Kidney (tissue), 14 donors: ENCODE measurements around the gene CHDH. TPM values are rescaled to one million over a fixed set of nuclear protein-coding genes. Genes with fewer than 3 reads are reported as not detected.

Experiments used
- DNase-seq, 5 donors: peaks; one replicate each; pipeline ENCODE4 v3.0.0-alpha.2; 2013 to 2020
- FAIRE-seq: peaks from 2 replicates; lab custom pipeline; 2012; peaks lifted over from hg19 to GRCh38; lab: Jason Lieb, UNC
- H3K27ac ChIP-seq, 2 donors: one replicate each; pipeline ENCODE4 v1.7.0; 2013; ENCODE audit warnings: low read depth in 2 of 2, low read length in 2 of 2, inconsistent platforms in 1 of 2
- H3K27me3 ChIP-seq: one replicate; pipeline ENCODE4 v1.7.1; 2013; ENCODE audit warnings: low read length, inconsistent platforms; ENCODE audit not compliant: control insufficient read depth, insufficient read depth
- H3K36me3 ChIP-seq, 3 donors: one replicate each; pipeline versions ENCODE4 v1.7.0 to v1.7.1; 2013; ENCODE audit warnings: low read length in 3 of 3, control low read depth in 1 of 3, inconsistent platforms in 1 of 3; ENCODE audit not compliant: insufficient read depth in 3 of 3, control insufficient read depth in 2 of 3
- H3K4me1 ChIP-seq, 3 donors: one replicate each; pipeline versions ENCODE4 v1.7.0 to v1.7.1; 2013; ENCODE audit warnings: low read length in 3 of 3, inconsistent platforms in 1 of 3, low read depth in 1 of 3; ENCODE audit not compliant: control insufficient read depth in 2 of 3, insufficient read depth in 2 of 3
- H3K4me3 ChIP-seq, 3 donors: one replicate each; pipeline versions ENCODE4 v1.7.0 to v1.8.1; 2013; ENCODE audit warnings: low read length in 3 of 3, control low read depth in 1 of 3, inconsistent platforms in 1 of 3
- H3K9ac ChIP-seq, 3 donors: one replicate each; pipeline versions ENCODE4 v1.7.0 to v1.7.1; 2013; ENCODE audit warnings: low read length in 3 of 3, control low read depth in 1 of 3, inconsistent platforms in 1 of 3
- H3K9me3 ChIP-seq, 3 donors: one replicate each; pipeline versions ENCODE4 v1.7.0 to v1.7.1; 2013; ENCODE audit warnings: low read length in 3 of 3, control low read depth in 1 of 3, inconsistent platforms in 1 of 3; ENCODE audit not compliant: control insufficient read depth in 2 of 3, insufficient read depth in 1 of 3
- intact Hi-C: fragments of 100-400 bp; cut with DNase I; formaldehyde crosslinking; loops from one replicate; pipeline ENCODE4 v1.11.1; 2022
- polyA plus RNA-seq: library from polyadenylated mRNA; stranded (reverse); fragments of 350-450 nt; fragmentation: Illumina TruSeq; extraction: RNeasy Lipid Tissue Mini Kit (QIAGEN cat#74804); gene quantifications from one replicate; pipeline ENCODE4 v1.2.3, GENCODE V29; 2014; ENCODE audit warnings: low read depth, low replicate concordance; ENCODE audit not compliant: insufficient read depth
- total RNA-seq: library from RNA; stranded (reverse); fragmentation: NEBNext Ultra II Directional; extraction: Animal tissue kit (Norgen Biotek cat#: 25700); gene quantifications from one replicate; pipeline ENCODE4 v1.2.1, GENCODE V29; 2021
- TF ChIP-seq, protein P1 (sequence below): IDR thresholded peaks from 3 replicates; pipeline ENCODE4 v1.5.1; 2012; ENCODE audit warnings: mild to moderate bottlenecking, moderate library complexity, borderline replicate concordance; ENCODE audit not compliant: insufficient read depth; ENCODE audit errors: extremely low read depth
- donor health status: control.
- donor health status: control.
- donor health status: control.
- donor health status: control.
- donor health status: control.
- donor health status: DM: yes; HTN: yes; CAD: no.
- donor health status: Normal renal cell carcinoma (clear cell type).

CHDH gene
- total and polyA plus RNA-seq, 2 donors from 2014 or later = 26.5 to 33.4 TPM

DNA sequence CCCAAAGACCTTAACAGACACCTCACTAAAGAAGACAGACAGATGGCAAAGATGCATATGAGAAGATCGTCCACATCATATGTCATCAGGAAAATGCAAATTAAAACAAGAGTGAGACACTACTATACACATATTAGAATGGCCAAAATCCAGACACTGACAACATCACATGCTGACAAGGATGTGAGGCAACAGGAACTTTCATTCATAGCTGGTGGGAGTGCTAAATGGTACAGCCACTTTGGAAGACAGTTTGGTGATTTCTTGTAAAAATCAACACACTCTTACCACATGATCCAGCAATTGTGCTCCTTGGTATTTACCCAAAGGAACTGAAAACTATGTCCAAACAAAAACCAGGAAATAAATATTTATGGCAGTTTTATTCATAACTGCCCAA lies 17.6 kb downstream of the CHDH start:
- Histone ChIP-seq H3K4me1 (no peaks in the 10 kb centered on the region), H3K9ac (no peak overlapping the region), H3K36me3 (no peaks in the 10 kb centered on the region), H3K27me3 (no peaks in the 10 kb centered on the region), H3K4me3 (no peak overlapping the region), H3K27ac (no peak overlapping the region), H3K9me3 (no peaks in the 10 kb centered on the region)
- DNase-seq (no peak), FAIRE-seq (no peak)
- TF ChIP-seq, protein P1, sequence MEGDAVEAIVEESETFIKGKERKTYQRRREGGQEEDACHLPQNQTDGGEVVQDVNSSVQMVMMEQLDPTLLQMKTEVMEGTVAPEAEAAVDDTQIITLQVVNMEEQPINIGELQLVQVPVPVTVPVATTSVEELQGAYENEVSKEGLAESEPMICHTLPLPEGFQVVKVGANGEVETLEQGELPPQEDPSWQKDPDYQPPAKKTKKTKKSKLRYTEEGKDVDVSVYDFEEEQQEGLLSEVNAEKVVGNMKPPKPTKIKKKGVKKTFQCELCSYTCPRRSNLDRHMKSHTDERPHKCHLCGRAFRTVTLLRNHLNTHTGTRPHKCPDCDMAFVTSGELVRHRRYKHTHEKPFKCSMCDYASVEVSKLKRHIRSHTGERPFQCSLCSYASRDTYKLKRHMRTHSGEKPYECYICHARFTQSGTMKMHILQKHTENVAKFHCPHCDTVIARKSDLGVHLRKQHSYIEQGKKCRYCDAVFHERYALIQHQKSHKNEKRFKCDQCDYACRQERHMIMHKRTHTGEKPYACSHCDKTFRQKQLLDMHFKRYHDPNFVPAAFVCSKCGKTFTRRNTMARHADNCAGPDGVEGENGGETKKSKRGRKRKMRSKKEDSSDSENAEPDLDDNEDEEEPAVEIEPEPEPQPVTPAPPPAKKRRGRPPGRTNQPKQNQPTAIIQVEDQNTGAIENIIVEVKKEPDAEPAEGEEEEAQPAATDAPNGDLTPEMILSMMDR = no peak
- intact Hi-C loops = no loop called here

GRCh38 chr3:53826048-53826447 lies 20.2 kb downstream of the CHDH start:
- Histone ChIP-seq H3K27me3 (no peaks in the 10 kb centered on the region), H3K4me3 (no peak overlapping the region), H3K9me3 (no peaks in the 10 kb centered on the region), H3K4me1 (no peaks in the 10 kb centered on the region), H3K27ac (no peak overlapping the region), H3K36me3 (peaks cover 0 to 15% (median 1%) of the 10 kb centered on the region in 3 donors), H3K9ac (no peak overlapping the region)
- no peak for DNase-seq
- intact Hi-C loops = no loop called here
- TF ChIP-seq, protein P1 = no peak
- no peak for FAIRE-seq

- DNase-seq (no peak), FAIRE-seq (no peak)
- no peak overlapping the region for H3K4me3 ChIP-seq
- no peak overlapping the region for H3K27ac ChIP-seq
- TF ChIP-seq, protein P1 = no peak
- H3K9me3 ChIP-seq = no peaks in the 10 kb centered on the region
- H3K4me1 ChIP-seq = no peaks in the 10 kb centered on the region
- H3K27me3 ChIP-seq = no peaks in the 10 kb centered on the region
- peaks cover 0 to 24% (median 6%) of the 10 kb centered on the region in 3 donors for H3K36me3 ChIP-seq
- H3K9ac ChIP-seq = no peak overlapping the region
- intact Hi-C loops = no loop called here
Measured at GRCh38 chr3:53824795-53825194, 21.4 kb downstream of the CHDH start.
